Spleen (tissue), 11 donors: ENCODE measurements around the gene TBC1D32. TPM values are rescaled to one million over a fixed set of nuclear protein-coding genes. Genes with fewer than 3 reads are reported as not detected.
A peak's percentile ranks its signal among the peaks of the same experiment; 100 is the strongest.
"Not testable (repeated sequence)": the region's sequence is repeated elsewhere in the genome, so short reads cannot be mapped to it uniquely, and the experiment has no call there.

Source experiments
- DNase-seq: peaks from one replicate; pipeline ENCODE4 v3.0.0-alpha.2; 2020
- H3K27ac ChIP-seq, 8 donors: fragments of 200-600 bp; sonication (generic) in 7 of 8; 1 replicate in 4 of 8; 2 replicates in 4 of 8; pipeline versions ENCODE4 v1.5.0 to v1.8.0; 2016 to 2021; ENCODE audit warnings: inconsistent platforms in 4 of 8, mild to moderate bottlenecking in 4 of 8, moderate library complexity in 1 of 8
- H3K27me3 ChIP-seq, 7 donors: fragments of 200-600 bp; sonication (generic) in 6 of 7; replicated peaks in 1 of 7; 1 replicate in 4 of 7; 2 replicates in 3 of 7; pipeline versions ENCODE4 v1.5.0 to v1.8.0; 2016 to 2021; ENCODE audit warnings: inconsistent platforms in 3 of 7, mild to moderate bottlenecking in 1 of 7
- H3K36me3 ChIP-seq, 6 donors: fragments of 200-600 bp; sonication (generic) in 5 of 6; 1 replicate in 4 of 6; 2 replicates in 2 of 6; pipeline versions ENCODE4 v1.5.0 to v1.8.0; 2016 to 2021; ENCODE audit warnings: inconsistent platforms in 2 of 6
- H3K4me1 ChIP-seq, 6 donors: fragments of 200-600 bp; sonication (generic) in 5 of 6; 1 replicate in 3 of 6; 2 replicates in 3 of 6; pipeline versions ENCODE4 v1.5.0 to v1.8.0; 2016 to 2021; ENCODE audit warnings: inconsistent platforms in 3 of 6
- H3K4me3 ChIP-seq, 8 donors: fragments of 200-600 bp; sonication (generic) in 7 of 8; 1 replicate in 4 of 8; 2 replicates in 4 of 8; pipeline versions ENCODE4 v1.5.0 to v1.8.0; 2016 to 2021; ENCODE audit warnings: inconsistent platforms in 4 of 8, mild to moderate bottlenecking in 4 of 8, moderate library complexity in 2 of 8
- H3K9me3 ChIP-seq, 8 donors: fragments of 200-600 bp; sonication (generic) in 7 of 8; 1 replicate in 4 of 8; 2 replicates in 4 of 8; pipeline versions ENCODE4 v1.5.0 to v1.8.0; 2016 to 2021; ENCODE audit warnings: inconsistent platforms in 4 of 8
- CTCF ChIP-seq, 11 experiments: fragments of 200-600 bp in 7 of 11; fragments of 450-650 bp in 4 of 11; sonication (generic) in 4 of 11; IDR thresholded peaks in 8 of 11; conservative IDR thresholded peaks in 3 of 11; 1 replicate in 7 of 11; 2 replicates in 4 of 11; pipeline versions ENCODE4 v1.4.0 to v1.8.0; 2016 to 2021; ENCODE audit warnings: antibody characterized with exemption in 11 of 11, inconsistent platforms in 4 of 11, mild to moderate bottlenecking in 1 of 11
- POLR2A ChIP-seq, 3 donors: fragments of 450-650 bp; IDR thresholded peaks; one replicate each; pipeline ENCODE4 v1.5.1; 2017; ENCODE audit warnings: antibody characterized with exemption in 3 of 3, mild to moderate bottlenecking in 1 of 3
- POLR2AphosphoS5 ChIP-seq, 3 donors: sonication (generic); formaldehyde crosslinking; IDR thresholded peaks; one replicate each; pipeline ENCODE4 v1.5.1; 2017; ENCODE audit warnings: antibody characterized with exemption in 3 of 3
- WGBS, 5 donors: extraction: QIAGEN DNeasy Blood & Tissue Kit in 3 of 5; methylation state at CpG; one replicate each; pipeline versions ENCODE4 v1.1.5 to v1.1.7; 2013 to 2018; 5-methylcytosine and 5-hydroxymethylcytosine counted together
- intact Hi-C: fragments of 100-400 bp; cut with DNase I; formaldehyde crosslinking; loops from one replicate; pipeline ENCODE4 v1.15.0; 2023; ENCODE audit warnings: low total_unique reads
- polyA plus RNA-seq, 3 donors: library from polyadenylated mRNA; stranded (reverse); fragments of 200-250 nt; gene quantifications; one replicate each; pipeline ENCODE4 v1.2.1, GENCODE V29; 2013
- total RNA-seq, 7 donors: library from RNA; depleted of rRNA in 3 of 7; stranded (reverse); fragments of >200 nt in 3 of 7; fragmentation: NEBNext Ultra II Directional in 4 of 7; extraction: Animal tissue kit (Norgen Biotek cat#: 25700) in 4 of 7; gene quantifications; one replicate each; pipeline versions ENCODE4 v1.1.0 to v1.2.1, GENCODE V29; 2016 to 2021
- donor health status: healthy with polysubstance abuse.
- donor health status: DM: no; HTN: no; CAD: no; lungs with moderate emphysema.
- donor health status: DM: no; HTN: no; CAD: no.
- donor health status: Bipolar disorder and iron deficiency.
- donor health status: healthy.
- donor health status: DM: no; HTN: no; CAD: no.
- donor health status: DM: yes; HTN: yes; CAD: no.

TBC1D32 gene
- total and polyA plus RNA-seq, 10 donors = 1.5 to 18.8 (median 12.6) TPM

GRCh38 chr6:121319112-121319553 is 15.1 kb downstream of the TBC1D32 start:
- peak overlapping the region in 2 of 8 donors; percentile 21 to 42 for H3K4me3 ChIP-seq
- intact Hi-C loops = no loop called here
- no peaks in the 10 kb centered on the region for H3K4me1 ChIP-seq
- no peaks in the 10 kb centered on the region for H3K27me3 ChIP-seq
- no peak overlapping the region for H3K27ac ChIP-seq
- peaks cover 0 to 34% (median 7%) of the 10 kb centered on the region in 6 donors for H3K36me3 ChIP-seq
- DNase-seq = no peak
- 41 to 51% (median 48%) methylated on average over 4 of the region's 4 CpGs for WGBS, 5 donors
- TF ChIP-seq CTCF (IDR thresholded peaks at IDR 0.05 in 8 of 11, conservative IDR thresholded peaks at IDR 0.05 in 3 of 11) (peak in 4 of 11 experiments; percentile 12 to 39 (median 30)), POLR2AphosphoS5 (IDR thresholded peaks at IDR 0.05) (no peak)
- no peaks in the 10 kb centered on the region for H3K9me3 ChIP-seq

- intact Hi-C loops = no loop called here
- TF ChIP-seq CTCF (IDR thresholded peaks at IDR 0.05 in 8 of 11, conservative IDR thresholded peaks at IDR 0.05 in 3 of 11) (no peak), POLR2AphosphoS5 (IDR thresholded peaks at IDR 0.05) (no peak), POLR2A (IDR thresholded peaks at IDR 0.05) (no peak)
Observed at GRCh38 chr6:121314381-121315112, 19.7 kb downstream of the TBC1D32 start.

GRCh38 chr6:121311814-121312213 is 22.5 kb downstream of the TBC1D32 start:
- H3K4me1 ChIP-seq, intact Hi-C loops, H3K9me3 ChIP-seq, DNase-seq, H3K27ac ChIP-seq, H3K27me3 ChIP-seq, H3K4me3 ChIP-seq: not testable (repeated sequence)
- 96 to 100% (median 98%) methylated on average over 5 of the region's 5 CpGs for WGBS, 5 donors
- H3K36me3 ChIP-seq = peaks cover 0 to 20% (median 0%) of the 10 kb centered on the region in 6 donors

More at GRCh38 chr6:121314381-121315112, 19.7 kb downstream of the TBC1D32 start:
- no peak overlapping the region for H3K4me3 ChIP-seq
- H3K9me3 ChIP-seq = peaks cover 0 to 3% (median 0%) of the 10 kb centered on the region in 8 donors
- WGBS, 5 donors = 92 to 96% (median 93%) methylated on average over 6 of the region's 6 CpGs
- H3K27ac ChIP-seq = no peak overlapping the region
- H3K27me3 ChIP-seq = no peaks in the 10 kb centered on the region
- peaks cover 0 to 28% (median 0%) of the 10 kb centered on the region in 6 donors for H3K36me3 ChIP-seq
- no peaks in the 10 kb centered on the region for H3K4me1 ChIP-seq
- DNase-seq = no peak

- no peak overlapping the region for H3K4me3 ChIP-seq
- no peak overlapping the region for H3K27ac ChIP-seq
- intact Hi-C loops = no loop called here
- peaks cover 0 to 3% (median 0%) of the 10 kb centered on the region in 8 donors for H3K9me3 ChIP-seq
- no peak for DNase-seq
- WGBS, 5 donors = 82 to 90% (median 88%) methylated on average over 1 of the region's 1 CpG
- H3K27me3 ChIP-seq = no peaks in the 10 kb centered on the region
- TF ChIP-seq CTCF (IDR thresholded peaks at IDR 0.05 in 8 of 11, conservative IDR thresholded peaks at IDR 0.05 in 3 of 11) (no peak), POLR2AphosphoS5 (IDR thresholded peaks at IDR 0.05) (no peak), POLR2A (IDR thresholded peaks at IDR 0.05) (no peak)
- peaks cover 0 to 13% (median 0%) of the 10 kb centered on the region in 6 donors for H3K36me3 ChIP-seq
- no peaks in the 10 kb centered on the region for H3K4me1 ChIP-seq
Observed at GRCh38 chr6:121310495-121310894, 23.8 kb downstream of the TBC1D32 start.
